Astrocyte of the spinal cord (primary cell): ENCODE data around the gene MINAR1.

Source experiments
- DNase-seq: peaks from one replicate; pipeline ENCODE4 v3.0.0; 2011; ENCODE audit warnings: low read depth, low spot score
- H3K4me3 ChIP-seq: 2 replicates; pipeline ENCODE4 v1.5.1; 2011; ENCODE audit warnings: low read depth, mild to moderate bottlenecking, low read length, moderate library complexity
- CTCF ChIP-seq: IDR thresholded peaks from 2 replicates; pipeline ENCODE4 v1.5.1; 2012; ENCODE audit warnings: low read depth, mild to moderate bottlenecking, low read length, inconsistent platforms
- in situ Hi-C: cut with HindIII; loops from 2 replicates; pipeline ENCODE4 v1.10.0; 2017; ENCODE audit warnings: low sequenced_read_pairs

The MINAR1 gene

GRCh38 chr15:79430901-79431635 is 1.1 kb upstream of the MINAR1 start:
- no peak for DNase-seq
- TF ChIP-seq CTCF = no peak
- in situ Hi-C loops = no loop called here
- H3K4me3 ChIP-seq = peak overlapping the region; percentile 25

DNA sequence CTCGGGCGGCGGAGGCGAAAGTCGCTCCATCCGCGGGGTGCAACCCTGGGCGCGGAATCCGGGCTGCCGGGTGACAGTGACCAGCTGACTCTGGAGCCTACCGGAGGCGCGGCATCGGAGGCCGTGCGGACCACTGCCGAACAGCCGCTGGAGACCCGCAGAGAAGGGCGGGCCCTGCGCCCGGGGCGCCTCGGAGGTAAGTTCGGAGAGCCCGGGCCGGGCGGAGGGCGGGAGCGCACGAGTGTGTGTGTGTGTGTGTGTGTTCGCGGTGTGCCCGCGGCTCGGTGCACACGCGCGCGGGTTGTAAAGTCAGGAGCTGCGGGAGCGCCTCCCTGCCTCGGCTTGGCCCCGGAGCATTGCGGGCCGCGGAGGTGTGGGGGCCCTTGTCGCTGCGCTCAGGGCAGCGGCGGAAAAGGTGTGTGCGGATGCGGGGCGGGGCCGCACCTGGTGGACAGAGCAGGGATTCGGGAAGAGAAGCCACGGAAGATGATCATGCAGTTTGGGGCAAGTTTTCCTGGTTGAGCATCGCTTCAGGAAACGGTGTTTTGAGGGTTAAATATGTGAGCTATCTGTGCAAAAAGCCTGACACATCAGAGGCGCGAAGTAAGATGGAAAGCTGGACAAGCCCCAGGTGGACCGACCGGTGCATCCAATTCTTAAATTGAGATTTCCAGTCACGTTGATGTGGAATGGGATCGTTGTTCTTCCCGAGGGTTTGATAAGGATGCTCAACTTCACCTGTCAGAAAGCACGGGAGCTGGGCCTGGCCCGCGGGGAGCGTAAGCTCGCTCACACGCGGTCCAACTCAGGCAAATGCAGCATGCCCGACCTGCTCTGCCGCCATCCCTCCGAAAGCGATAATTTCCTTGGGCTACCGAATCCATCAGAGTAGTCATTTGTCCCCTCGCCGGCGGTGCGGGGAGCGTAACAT is 474 bp downstream of the MINAR1 start:
- in situ Hi-C loops = no loop called here
- no peak for DNase-seq
- H3K4me3 ChIP-seq = peak overlapping the region; percentile 25
- TF ChIP-seq CTCF = no peak

- no peak overlapping the region for H3K4me3 ChIP-seq
- TF ChIP-seq CTCF = no peak
- no peak for DNase-seq
- in situ Hi-C loops = no loop called here
Measured at GRCh38 chr15:79433276-79433990, 1.3 kb downstream of the MINAR1 start.

DNA sequence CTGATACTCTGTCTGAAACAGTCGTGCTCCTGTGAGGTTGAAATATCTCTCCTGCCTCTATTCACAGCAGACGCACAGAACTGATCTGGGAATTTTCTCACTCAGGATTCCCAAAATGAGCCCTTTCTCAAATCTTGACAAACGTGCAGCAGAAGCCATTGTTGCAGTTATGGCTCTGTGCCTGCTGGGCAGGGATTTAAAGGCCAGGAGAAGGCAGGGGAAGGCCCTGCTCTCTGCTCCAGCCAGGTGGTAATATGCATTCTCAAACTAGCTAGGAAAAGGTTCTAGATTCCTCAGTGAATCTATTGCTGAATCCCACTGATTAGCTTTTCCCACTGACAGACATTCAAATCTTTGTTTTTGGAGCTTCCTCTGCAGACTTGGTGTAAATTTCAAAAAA is 2.2 kb downstream of the MINAR1 start:
- H3K4me3 ChIP-seq = no peak overlapping the region
- no peak for TF ChIP-seq CTCF
- in situ Hi-C loops = no loop called here
- no peak for DNase-seq

DNA sequence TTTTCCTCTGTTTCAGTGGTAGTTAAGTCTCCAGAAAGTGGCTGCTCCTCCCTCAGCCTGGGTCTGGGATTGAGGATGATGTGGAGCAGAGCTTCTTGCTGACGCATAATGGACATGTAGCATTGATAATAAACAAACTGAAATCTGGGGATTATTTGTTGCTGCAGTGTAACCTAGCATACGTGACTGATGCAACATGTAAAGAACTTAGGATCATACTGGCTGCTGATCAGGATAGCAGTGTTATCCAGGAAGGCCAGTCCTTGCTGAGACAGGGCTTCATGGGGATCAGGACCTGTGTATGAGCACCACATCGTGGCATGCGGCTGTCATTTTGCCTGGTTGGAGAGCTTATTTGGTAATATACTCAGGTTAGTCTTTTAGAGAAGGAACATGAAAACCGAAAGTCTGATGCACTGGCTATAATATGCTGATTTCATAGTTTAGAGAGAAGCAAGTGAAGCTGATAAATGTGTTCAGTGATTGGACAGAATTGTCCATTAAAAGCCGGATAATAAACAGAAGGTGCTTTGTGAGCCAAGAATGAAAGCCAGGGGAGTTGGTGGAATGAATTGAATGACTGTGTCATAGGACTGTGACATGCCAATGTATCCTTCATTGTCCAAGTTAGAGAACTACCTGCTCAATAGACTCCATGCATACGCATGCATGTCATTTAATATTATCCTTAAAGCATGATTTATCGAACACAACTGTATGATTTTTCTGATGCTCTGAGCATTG is 4.1 kb downstream of the MINAR1 start:
- no peak for TF ChIP-seq CTCF
- DNase-seq = no peak
- in situ Hi-C loops = no loop called here
- no peak overlapping the region for H3K4me3 ChIP-seq
